KMS-11 (cell line): ENCODE results near the gene PROK2.

Experiments
- H2AFZ ChIP-seq: fragments of 200-600 bp; sonication (generic); 2 replicates; pipeline ENCODE4 v1.6.1; 2016; ENCODE audit warnings: antibody characterized with exemption, mixed run types, low read depth
- H3K27ac ChIP-seq: fragments of 200-600 bp; sonication (generic); 2 replicates; pipeline ENCODE4 v1.6.1; 2016; ENCODE audit warnings: mild to moderate bottlenecking, mixed run types
- H3K27me3 ChIP-seq: fragments of 200-600 bp; sonication (generic); 2 replicates; pipeline ENCODE4 v1.6.1; 2017; ENCODE audit warnings: mild to moderate bottlenecking, low read depth, mixed run types, moderate library complexity; ENCODE audit not compliant: insufficient read depth
- H3K36me3 ChIP-seq: fragments of 200-600 bp; sonication (generic); 2 replicates; pipeline ENCODE4 v1.6.1; 2017; ENCODE audit warnings: mild to moderate bottlenecking, mixed run types; ENCODE audit not compliant: insufficient read depth
- H3K4me1 ChIP-seq: fragments of 200-600 bp; sonication (generic); 2 replicates; pipeline ENCODE4 v1.6.1; 2016; ENCODE audit warnings: mild to moderate bottlenecking, low read depth, mixed run types; ENCODE audit not compliant: poor library complexity, severe bottlenecking
- H3K4me2 ChIP-seq: fragments of 200-600 bp; sonication (generic); 2 replicates; pipeline ENCODE4 v1.7.0; 2016; ENCODE audit warnings: mild to moderate bottlenecking, mixed run types
- H3K4me3 ChIP-seq: fragments of 200-600 bp; sonication (generic); IDR thresholded peaks from 2 replicates; pipeline ENCODE4 v1.6.1; 2017; ENCODE audit warnings: low read depth, low read length, mixed read lengths; ENCODE audit not compliant: insufficient read depth
- H3K79me2 ChIP-seq: fragments of 200-600 bp; sonication (generic); 2 replicates; pipeline ENCODE4 v1.6.1; 2016; ENCODE audit warnings: low read depth, mixed run types; ENCODE audit not compliant: insufficient read depth
- H3K9ac ChIP-seq: fragments of 200-600 bp; sonication (generic); 2 replicates; pipeline ENCODE4 v1.6.1; 2016; ENCODE audit warnings: mild to moderate bottlenecking, mixed run types
- H4K20me1 ChIP-seq: fragments of 200-600 bp; sonication (generic); 2 replicates; pipeline ENCODE4 v1.6.1; 2016; ENCODE audit warnings: mild to moderate bottlenecking, mixed run types; ENCODE audit not compliant: insufficient read depth
- CTCF ChIP-seq: fragments of 200-600 bp; sonication (generic); conservative IDR thresholded peaks from 2 replicates; pipeline ENCODE4 v1.6.1; 2017; ENCODE audit warnings: low read depth, mild to moderate bottlenecking, antibody characterized with exemption, low read length, moderate library complexity, mixed read lengths

PROK2 gene

GRCh38 chr3:71784914-71785531, at the start of gene PROK2:
PROK2 (minus strand) TSS chr3:71785148; CDS start chr3:71785052, 96 bp downstream.
- Histone ChIP-seq H3K4me2 (no peak within 1 kb of the TSS), H3K36me3 (no peaks in the 10 kb centered on the region), H3K27me3 (no peaks in the 10 kb centered on the region), H3K4me1 (no peaks in the 10 kb centered on the region), H4K20me1 (no peaks in the 10 kb centered on the region), H3K4me3 (no peak within 1 kb of the TSS), H3K79me2 (no peaks in the 10 kb centered on the region), H3K9ac (no peak within 1 kb of the TSS), H3K27ac (no peak within 1 kb of the TSS), H2AFZ (no peak within 1 kb of the TSS)
- TF ChIP-seq CTCF = no peak

- H3K4me3 ChIP-seq = no peak overlapping the region
- no peaks in the 10 kb centered on the region for H3K27me3 ChIP-seq
- H3K4me2 ChIP-seq = no peak overlapping the region
- H3K4me1 ChIP-seq = no peaks in the 10 kb centered on the region
- H2AFZ ChIP-seq = no peak overlapping the region
- no peaks in the 10 kb centered on the region for H3K36me3 ChIP-seq
- H3K79me2 ChIP-seq = no peaks in the 10 kb centered on the region
- TF ChIP-seq CTCF = no peak
- H4K20me1 ChIP-seq = no peaks in the 10 kb centered on the region
- H3K27ac ChIP-seq = no peak overlapping the region
- no peak overlapping the region for H3K9ac ChIP-seq
These were observed 46.7 kb upstream of the PROK2 start for GRCh38 chr3:71831599-71831998.

GRCh38 chr3:71825551-71826283, 40.8 kb upstream of the PROK2 start:
- Histone ChIP-seq H3K4me2 (no peak overlapping the region), H3K79me2 (no peaks in the 10 kb centered on the region), H3K9ac (no peak overlapping the region), H3K4me3 (no peak overlapping the region), H3K4me1 (no peaks in the 10 kb centered on the region), H4K20me1 (no peaks in the 10 kb centered on the region), H2AFZ (no peak overlapping the region), H3K27ac (no peak overlapping the region), H3K27me3 (no peaks in the 10 kb centered on the region), H3K36me3 (no peaks in the 10 kb centered on the region)
- TF ChIP-seq CTCF = no peak

GRCh38 chr3:71821116-71821515, 36.2 kb upstream of the PROK2 start:
- H3K27me3 ChIP-seq = no peaks in the 10 kb centered on the region
- no peaks in the 10 kb centered on the region for H3K79me2 ChIP-seq
- TF ChIP-seq CTCF = no peak
- H3K9ac ChIP-seq = no peak overlapping the region
- no peak overlapping the region for H3K4me2 ChIP-seq
- no peak overlapping the region for H3K27ac ChIP-seq
- no peak overlapping the region for H2AFZ ChIP-seq
- H3K36me3 ChIP-seq = no peaks in the 10 kb centered on the region
- no peaks in the 10 kb centered on the region for H4K20me1 ChIP-seq
- no peaks in the 10 kb centered on the region for H3K4me1 ChIP-seq
- no peak overlapping the region for H3K4me3 ChIP-seq
